PC-3 (cell line): ENCODE measurements around the gene SPAAR. TPM values are rescaled to one million over a fixed set of nuclear protein-coding genes. Genes with fewer than 3 reads are reported as not detected.

Experiments
- ATAC-seq: fragments of 200-7000 bp; cut with Tn5 transposase; 2 replicates; pipeline ENCODE4 v1.9.1; 2020; ENCODE audit warnings: mild to moderate bottlenecking, moderate library complexity
- BruUV-seq: library from RNA; stranded (reverse); fragments of 400-500 nt; replicated peaks from 2 replicates; lab custom pipeline; 2021; lab: Mats Ljungman, UMichigan
- CTCF ChIA-PET: fragments of 300-600 bp; sonication (Branson Sonifier 250); formaldehyde crosslinking; loops from one replicate; lab custom pipeline; 2022; ENCODE audit warnings: antibody characterized with exemption; lab: Charles Lee
- POLR2A ChIA-PET: fragments of 300-600 bp; sonication (Branson Sonifier 250); formaldehyde crosslinking; loops from one replicate; lab custom pipeline; 2022; ENCODE audit warnings: antibody characterized with exemption; ENCODE audit not compliant: unreplicated experiment; lab: Charles Lee
- DNase-seq: peaks from one replicate; pipeline ENCODE4 v3.0.0-alpha.2; 2015
- H2AFZ ChIP-seq: fragments of 300-600 bp; sonication (generic); 2 replicates; pipeline ENCODE4 v1.6.0; 2016; ENCODE audit warnings: antibody characterized with exemption, low read length
- H3F3A ChIP-seq: fragments of 300-600 bp; sonication (generic); one replicate; pipeline ENCODE4 v1.6.0; 2017; ENCODE audit warnings: antibody characterized with exemption, low read length, control low read depth, mild to moderate bottlenecking; ENCODE audit not compliant: unreplicated experiment
- H3K27ac ChIP-seq: fragments of 300-600 bp; sonication (generic); 2 replicates; pipeline ENCODE4 v1.5.1; 2016; ENCODE audit warnings: mild to moderate bottlenecking, low read length
- H3K27me3 ChIP-seq: fragments of 300-600 bp; sonication (generic); 2 replicates; pipeline ENCODE4 v1.6.1; 2016; ENCODE audit warnings: low read length, mixed read lengths
- H3K36me3 ChIP-seq: fragments of 300-600 bp; sonication (generic); 2 replicates; pipeline ENCODE4 v1.6.1; 2016; ENCODE audit warnings: low read depth, mixed run types, low read length, mixed read lengths
- H3K4me1 ChIP-seq: fragments of 300-600 bp; sonication (generic); 2 replicates; pipeline ENCODE4 v1.5.1; 2016; ENCODE audit warnings: low read length; ENCODE audit not compliant: insufficient read depth
- H3K4me2 ChIP-seq: fragments of 300-600 bp; sonication (generic); 2 replicates; pipeline ENCODE4 v1.6.0; 2016; ENCODE audit warnings: low read length
- H3K4me3 ChIP-seq: fragments of 300-600 bp; sonication (generic); 2 replicates; pipeline ENCODE4 v1.5.1; 2016; ENCODE audit warnings: mild to moderate bottlenecking, low read length, mixed read lengths
- H3K79me2 ChIP-seq: fragments of 300-600 bp; sonication (generic); 2 replicates; pipeline ENCODE4 v1.6.1; 2017; ENCODE audit warnings: low read length, mixed read lengths
- H3K9ac ChIP-seq: fragments of 300-600 bp; sonication (generic); 2 replicates; pipeline ENCODE4 v1.6.0; 2016; ENCODE audit warnings: mild to moderate bottlenecking, low read length
- H3K9me2 ChIP-seq: fragments of 300-600 bp; sonication (generic); replicated peaks from 2 replicates; pipeline ENCODE4 v1.6.1; 2016; ENCODE audit warnings: mixed run types, low read length, mixed read lengths
- H3K9me3 ChIP-seq: fragments of 300-600 bp; sonication (generic); 2 replicates; pipeline ENCODE4 v1.6.1; 2016; ENCODE audit warnings: low read length, mixed read lengths
- H4K20me1 ChIP-seq: fragments of 300-600 bp; sonication (generic); 2 replicates; pipeline ENCODE4 v1.6.1; 2016; ENCODE audit warnings: low read length, mixed read lengths
- EZH2 ChIP-seq: fragments of 300-600 bp; sonication (generic); IDR thresholded peaks from one replicate; pipeline ENCODE4 v1.6.1; 2017; ENCODE audit warnings: antibody characterized with exemption, mild to moderate bottlenecking, low read length; ENCODE audit not compliant: unreplicated experiment
- EZH2phosphoT487 ChIP-seq: fragments of 300-600 bp; sonication (generic); IDR thresholded peaks from 2 replicates; pipeline ENCODE4 v1.6.1; 2018; ENCODE audit warnings: mild to moderate bottlenecking, antibody characterized with exemption, low read length, borderline replicate concordance
- intact Hi-C: fragments of 100-400 bp; cut with micrococcal nuclease; formaldehyde crosslinking; loops from 2 replicates; pipeline ENCODE4 v1.9.0; 2023
- total RNA-seq: library from RNA; depleted of rRNA; stranded (reverse); fragments of >200 nt; gene quantifications from 2 replicates; pipeline ENCODE4 v1.2.3, GENCODE V29; 2014
- TF ChIP-seq, protein P1 (sequence below): fragments of 300-600 bp; sonication (generic); conservative IDR thresholded peaks from 2 replicates; pipeline ENCODE4 v1.5.1; 2017; ENCODE audit warnings: antibody characterized with exemption, low read depth, mild to moderate bottlenecking, low read length

The SPAAR gene
- total RNA-seq, 1 experiment from 2014 or later: not detected

DNA sequence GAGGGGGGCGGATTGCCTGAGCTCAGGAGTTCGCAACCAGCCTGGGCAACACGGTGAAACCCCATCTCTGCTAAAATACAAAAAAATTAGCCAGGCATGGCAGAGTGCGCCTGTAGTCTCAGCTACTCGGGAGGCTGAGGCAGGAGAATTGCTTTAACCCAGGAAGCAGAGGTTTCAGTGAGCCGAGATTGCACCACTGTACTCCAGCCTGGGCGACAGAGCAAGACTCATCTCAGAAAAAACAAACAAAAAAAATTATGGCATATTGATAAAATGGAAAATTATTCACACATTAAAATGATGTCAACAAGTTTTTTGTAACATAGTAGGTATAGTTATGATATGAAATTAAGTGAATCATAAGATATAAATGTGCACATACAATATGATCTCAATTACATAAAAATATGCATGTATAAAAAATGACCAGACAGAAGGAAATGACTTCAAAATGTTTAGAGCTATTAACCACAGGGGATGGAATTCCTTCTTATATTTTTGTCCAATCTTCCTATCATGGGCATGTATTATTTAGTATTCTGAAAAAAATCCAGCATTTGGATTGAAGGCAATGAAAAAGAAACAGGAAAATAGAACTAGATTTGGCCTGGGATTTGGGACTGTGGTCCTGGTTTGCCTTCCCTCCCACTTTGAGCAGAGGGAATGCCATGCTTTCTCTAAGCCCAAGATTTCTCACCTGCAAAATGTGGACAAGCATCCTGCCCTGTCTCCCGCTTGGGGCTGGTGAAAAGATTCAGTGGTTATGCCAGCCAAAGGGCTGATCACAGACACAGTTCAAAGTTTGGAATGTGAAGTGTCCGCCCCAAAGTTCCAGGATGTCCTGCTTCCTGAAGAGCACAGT lies 19.5 kb downstream of the SPAAR start:
- Histone ChIP-seq H2AFZ (no peak overlapping the region), H3K9ac (no peak overlapping the region), H3K9me3 (no peaks in the 10 kb centered on the region), H3K9me2 (no peaks in the 10 kb centered on the region), H3K27me3 (no peaks in the 10 kb centered on the region), H3K4me3 (no peak overlapping the region), H3K4me1 (peaks cover 22% of the 10 kb centered on the region), H3F3A (peaks cover 3% of the 10 kb centered on the region), H3K79me2 (no peaks in the 10 kb centered on the region), H3K27ac (no peak overlapping the region), H3K4me2 (no peak overlapping the region), H4K20me1 (no peaks in the 10 kb centered on the region), H3K36me3 (no peaks in the 10 kb centered on the region)
- DNase-seq: no peak
- ATAC-seq: no peak
- intact Hi-C loops: no loop called here
- TF ChIP-seq EZH2phosphoT487: no peak
- no peak for TF ChIP-seq EZH2
- TF ChIP-seq, protein P1, sequence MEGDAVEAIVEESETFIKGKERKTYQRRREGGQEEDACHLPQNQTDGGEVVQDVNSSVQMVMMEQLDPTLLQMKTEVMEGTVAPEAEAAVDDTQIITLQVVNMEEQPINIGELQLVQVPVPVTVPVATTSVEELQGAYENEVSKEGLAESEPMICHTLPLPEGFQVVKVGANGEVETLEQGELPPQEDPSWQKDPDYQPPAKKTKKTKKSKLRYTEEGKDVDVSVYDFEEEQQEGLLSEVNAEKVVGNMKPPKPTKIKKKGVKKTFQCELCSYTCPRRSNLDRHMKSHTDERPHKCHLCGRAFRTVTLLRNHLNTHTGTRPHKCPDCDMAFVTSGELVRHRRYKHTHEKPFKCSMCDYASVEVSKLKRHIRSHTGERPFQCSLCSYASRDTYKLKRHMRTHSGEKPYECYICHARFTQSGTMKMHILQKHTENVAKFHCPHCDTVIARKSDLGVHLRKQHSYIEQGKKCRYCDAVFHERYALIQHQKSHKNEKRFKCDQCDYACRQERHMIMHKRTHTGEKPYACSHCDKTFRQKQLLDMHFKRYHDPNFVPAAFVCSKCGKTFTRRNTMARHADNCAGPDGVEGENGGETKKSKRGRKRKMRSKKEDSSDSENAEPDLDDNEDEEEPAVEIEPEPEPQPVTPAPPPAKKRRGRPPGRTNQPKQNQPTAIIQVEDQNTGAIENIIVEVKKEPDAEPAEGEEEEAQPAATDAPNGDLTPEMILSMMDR: no peak
- POLR2A ChIA-PET: no interaction called here
- no TSS peak for BruUV-seq
- CTCF ChIA-PET: no interaction called here

DNA sequence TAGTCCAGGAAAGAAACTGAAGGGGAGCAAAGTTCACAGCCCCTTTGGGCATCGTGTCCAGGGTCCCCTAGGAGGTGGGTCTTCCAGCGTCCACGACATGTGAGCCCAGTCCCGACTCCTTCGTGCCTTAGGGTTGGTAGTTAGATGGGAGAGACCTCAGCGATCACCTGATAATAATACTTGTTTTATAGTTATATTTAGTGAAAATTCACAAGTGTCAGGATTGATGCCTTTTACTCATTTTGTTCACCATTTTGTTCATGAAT lies 20.1 kb downstream of the SPAAR start:
- no peaks in the 10 kb centered on the region for H3K36me3 ChIP-seq
- POLR2A ChIA-PET: no interaction called here
- H2AFZ ChIP-seq: no peak overlapping the region
- H3K9me2 ChIP-seq: no peaks in the 10 kb centered on the region
- TF ChIP-seq, protein P1: no peak
- TF ChIP-seq EZH2phosphoT487 (no peak), EZH2 (no peak)
- no peak for ATAC-seq
- H4K20me1 ChIP-seq: no peaks in the 10 kb centered on the region
- no peak overlapping the region for H3K27ac ChIP-seq
- intact Hi-C loops: no loop called here
- H3K27me3 ChIP-seq: no peaks in the 10 kb centered on the region
- no peak overlapping the region for H3K4me3 ChIP-seq
- no peak for DNase-seq
- no peaks in the 10 kb centered on the region for H3K9me3 ChIP-seq
- H3K4me2 ChIP-seq: no peak overlapping the region
- no peak overlapping the region for H3K9ac ChIP-seq
- no TSS peak for BruUV-seq
- no peaks in the 10 kb centered on the region for H3K79me2 ChIP-seq
- no peaks in the 10 kb centered on the region for H3F3A ChIP-seq
- CTCF ChIA-PET: no interaction called here
- H3K4me1 ChIP-seq: peaks cover 18% of the 10 kb centered on the region

DNA sequence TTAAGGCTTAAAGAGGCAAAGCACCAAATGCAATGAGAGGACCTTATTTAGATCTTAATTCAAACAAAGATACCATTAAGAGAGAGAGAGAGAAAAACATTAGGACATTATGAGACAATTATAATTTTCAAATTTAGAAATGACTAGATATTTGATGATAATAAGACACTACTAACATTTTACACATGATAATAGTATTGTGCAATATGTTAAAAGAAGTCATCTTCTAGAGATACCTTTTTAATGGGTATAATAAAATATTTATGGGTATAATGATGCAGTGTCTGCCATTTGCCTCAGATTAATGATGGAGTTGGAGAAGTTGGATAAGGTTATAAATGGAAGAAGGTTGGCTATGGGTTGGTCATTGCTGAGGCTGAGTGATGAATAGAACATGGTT lies 21.2 kb downstream of the SPAAR start:
- Histone ChIP-seq H4K20me1 (no peaks in the 10 kb centered on the region), H3K36me3 (no peaks in the 10 kb centered on the region), H2AFZ (no peak overlapping the region), H3K27ac (no peak overlapping the region), H3K9me3 (no peaks in the 10 kb centered on the region), H3F3A (no peaks in the 10 kb centered on the region), H3K9ac (no peak overlapping the region), H3K4me1 (peaks cover 6% of the 10 kb centered on the region), H3K27me3 (no peaks in the 10 kb centered on the region), H3K79me2 (no peaks in the 10 kb centered on the region), H3K4me2 (no peak overlapping the region), H3K4me3 (no peak overlapping the region), H3K9me2 (no peaks in the 10 kb centered on the region)
- ATAC-seq (no peak), DNase-seq (no peak)
- ChIA-PET CTCF (no interaction called here), POLR2A (no interaction called here)
- BruUV-seq: no TSS peak
- TF ChIP-seq, protein P1: no peak
- TF ChIP-seq EZH2 (no peak), EZH2phosphoT487 (no peak)
- intact Hi-C loops: no loop called here
